ENCODE measurements around the gene SLC17A9.

The SLC17A9 gene, protein sequence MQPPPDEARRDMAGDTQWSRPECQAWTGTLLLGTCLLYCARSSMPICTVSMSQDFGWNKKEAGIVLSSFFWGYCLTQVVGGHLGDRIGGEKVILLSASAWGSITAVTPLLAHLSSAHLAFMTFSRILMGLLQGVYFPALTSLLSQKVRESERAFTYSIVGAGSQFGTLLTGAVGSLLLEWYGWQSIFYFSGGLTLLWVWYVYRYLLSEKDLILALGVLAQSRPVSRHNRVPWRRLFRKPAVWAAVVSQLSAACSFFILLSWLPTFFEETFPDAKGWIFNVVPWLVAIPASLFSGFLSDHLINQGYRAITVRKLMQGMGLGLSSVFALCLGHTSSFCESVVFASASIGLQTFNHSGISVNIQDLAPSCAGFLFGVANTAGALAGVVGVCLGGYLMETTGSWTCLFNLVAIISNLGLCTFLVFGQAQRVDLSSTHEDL

DNA sequence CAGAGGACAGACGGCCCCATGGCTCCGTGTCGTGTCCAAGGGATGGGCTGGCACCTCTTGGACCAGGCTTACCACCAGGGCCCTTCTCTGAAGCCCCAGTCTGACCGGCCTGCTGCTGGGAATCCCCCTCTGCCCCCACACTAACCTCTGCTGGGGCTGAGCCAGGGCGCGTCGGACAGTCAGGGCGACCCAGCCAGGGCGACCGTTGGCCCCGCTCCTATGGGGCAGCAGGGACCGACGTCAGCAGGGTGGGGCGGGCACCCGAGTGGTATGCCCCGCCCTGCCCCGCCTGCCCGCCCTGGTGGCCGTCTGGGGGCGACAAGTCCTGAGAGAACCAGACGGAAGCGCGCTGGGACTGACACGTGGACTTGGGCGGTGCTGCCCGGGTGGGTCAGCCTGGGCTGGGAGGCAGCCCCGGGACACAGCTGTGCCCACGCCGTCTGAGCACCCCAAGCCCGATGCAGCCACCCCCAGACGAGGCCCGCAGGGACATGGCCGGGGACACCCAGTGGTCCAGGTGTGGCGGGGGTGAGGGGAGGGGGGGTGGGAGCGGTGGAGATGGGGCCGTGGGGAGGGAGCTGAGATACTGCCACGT lies at the start of gene SLC17A9:
TSS of gene SLC17A9 (plus strand) at position 337 of the 595 bp plus-strand sequence. CDS start at position 459, 122 bp downstream.
- Histone ChIP-seq H3K36me3 (ENCODE audit: control insufficient read depth, insufficient read depth, low read length) (peaks cover 43% of the 10 kb centered on the region), H3K9ac (ENCODE audit: low read length) (peak within 1 kb of the TSS; percentile 39), H3K4me3 (ENCODE audit: low read depth, low read length) (peak within 1 kb of the TSS; percentile 57)

DNA sequence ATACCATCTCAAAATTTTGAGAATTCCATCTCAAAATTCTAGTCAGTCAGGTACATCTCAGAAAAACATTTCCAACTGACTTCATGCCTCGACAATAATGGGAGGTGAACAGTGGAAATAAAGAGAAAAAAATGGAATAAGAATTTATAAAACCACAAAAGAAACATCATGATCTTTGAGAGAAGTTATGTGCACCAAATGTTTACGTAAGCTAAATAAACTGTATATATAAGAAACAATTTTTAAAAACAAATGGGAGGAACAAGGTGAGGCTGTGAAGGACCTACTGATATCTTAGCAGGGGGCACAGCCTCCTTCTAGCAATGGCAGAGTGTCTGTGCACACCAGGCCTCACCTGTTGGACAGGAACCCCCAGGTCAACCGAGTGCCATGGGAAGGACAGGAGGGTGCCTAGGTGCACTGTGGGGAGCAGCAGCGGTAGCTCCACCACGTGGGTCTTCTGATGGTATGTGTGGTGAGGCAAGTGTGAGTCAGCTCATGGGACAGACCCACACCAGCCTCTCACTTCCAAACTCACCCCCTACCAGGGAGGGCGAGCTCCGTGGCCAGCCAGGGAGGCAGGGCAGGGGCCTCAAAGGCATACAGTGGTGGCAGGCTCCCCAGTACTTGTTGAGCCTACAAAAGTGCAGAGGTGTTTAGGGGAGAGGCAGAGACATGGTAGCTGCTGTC lies 49.4 kb upstream of the SLC17A9 start:
- H3K27me3 ChIP-seq (ENCODE audit: control insufficient read depth, insufficient read depth, low read length) = no peaks in the 10 kb centered on the region
- H3K4me1 ChIP-seq (ENCODE audit: control insufficient read depth, insufficient read depth, low read length) = peaks cover 27% of the 10 kb centered on the region
- no peak overlapping the region for H3K9ac ChIP-seq (ENCODE audit: low read length)
- H3K9me3 ChIP-seq (ENCODE audit: control insufficient read depth, insufficient read depth, low read depth, low read length) = no peaks in the 10 kb centered on the region
- no peak overlapping the region for H3K4me3 ChIP-seq (ENCODE audit: low read depth, low read length)
- H3K27ac ChIP-seq (ENCODE audit: low read depth, low read length) = no peak overlapping the region
- H3K36me3 ChIP-seq (ENCODE audit: control insufficient read depth, insufficient read depth, low read length) = peaks cover 71% of the 10 kb centered on the region

More for the DNA sequence above, at the start of gene SLC17A9:
- Histone ChIP-seq H3K9me3 (ENCODE audit: control insufficient read depth, insufficient read depth, low read depth, low read length) (no peaks in the 10 kb centered on the region), H3K4me1 (ENCODE audit: control insufficient read depth, insufficient read depth, low read length) (peaks cover 29% of the 10 kb centered on the region), H3K27me3 (ENCODE audit: control insufficient read depth, insufficient read depth, low read length) (no peaks in the 10 kb centered on the region), H3K27ac (ENCODE audit: low read depth, low read length) (no peak within 1 kb of the TSS; the same call in 1 of the 2 replicates)

DNA sequence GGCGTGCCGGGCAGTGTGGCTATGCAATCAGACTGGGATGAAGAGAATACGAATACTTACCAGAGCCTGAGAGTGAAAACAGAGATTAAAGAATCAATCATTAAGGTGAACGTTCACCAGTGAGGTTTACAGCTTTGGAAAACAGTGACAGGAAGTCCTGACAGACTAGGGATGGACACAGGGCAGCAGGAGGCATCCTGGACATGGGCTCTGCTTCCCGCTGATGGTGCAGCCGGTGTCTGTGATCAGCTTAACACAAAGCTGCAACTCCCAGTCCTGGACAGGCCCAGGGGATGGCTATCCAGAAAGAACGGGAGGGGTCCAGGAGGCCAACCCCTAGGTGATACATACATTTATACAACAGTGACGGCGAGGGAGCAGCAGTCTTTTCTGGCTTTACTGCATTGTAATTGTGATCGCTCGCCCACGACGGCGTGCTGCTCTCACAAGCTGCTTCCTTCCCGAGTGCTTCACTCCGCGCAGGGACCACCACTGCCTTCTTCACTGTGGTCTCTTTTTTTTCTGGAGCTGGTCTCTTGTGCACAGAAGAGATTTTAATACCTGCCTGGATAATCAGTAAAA lies 46.9 kb upstream of the SLC17A9 start:
- H3K27ac ChIP-seq (ENCODE audit: low read depth, low read length) = no peak overlapping the region
- H3K36me3 ChIP-seq (ENCODE audit: control insufficient read depth, insufficient read depth, low read length) = peaks cover 96% of the 10 kb centered on the region
- H3K9ac ChIP-seq (ENCODE audit: low read length) = no peak overlapping the region
- H3K27me3 ChIP-seq (ENCODE audit: control insufficient read depth, insufficient read depth, low read length) = no peaks in the 10 kb centered on the region
- no peak overlapping the region for H3K4me3 ChIP-seq (ENCODE audit: low read depth, low read length)
- peaks cover 10% of the 10 kb centered on the region for H3K4me1 ChIP-seq (ENCODE audit: control insufficient read depth, insufficient read depth, low read length)
- H3K9me3 ChIP-seq (ENCODE audit: control insufficient read depth, insufficient read depth, low read depth, low read length) = no peaks in the 10 kb centered on the region

DNA sequence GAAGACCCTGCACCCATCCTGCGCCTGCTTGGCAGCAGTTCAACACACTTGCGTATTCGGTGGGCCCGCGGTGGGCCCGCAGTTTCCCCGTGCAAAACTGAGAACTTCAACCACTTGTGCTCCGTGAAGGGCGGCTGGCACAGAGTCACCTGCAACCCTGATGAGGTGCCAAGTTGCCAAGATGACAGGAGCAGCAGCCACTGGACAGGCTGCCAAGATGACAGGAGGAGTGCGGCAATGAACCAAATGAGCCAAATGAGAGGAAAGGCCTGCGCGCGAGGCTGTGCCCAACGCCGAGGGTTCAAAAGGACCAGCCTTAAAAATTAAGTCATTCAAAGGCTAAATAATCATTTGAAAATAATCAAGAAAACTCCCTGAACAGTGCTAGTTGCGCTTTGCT lies 46.3 kb upstream of the SLC17A9 start:
- no peaks in the 10 kb centered on the region for H3K27me3 ChIP-seq (ENCODE audit: control insufficient read depth, insufficient read depth, low read length)
- no peaks in the 10 kb centered on the region for H3K9me3 ChIP-seq (ENCODE audit: control insufficient read depth, insufficient read depth, low read depth, low read length)
- peaks cover 5% of the 10 kb centered on the region; the same call in 1 of the 2 replicates for H3K4me1 ChIP-seq (ENCODE audit: control insufficient read depth, insufficient read depth, low read length)
- H3K9ac ChIP-seq (ENCODE audit: low read length) = no peak overlapping the region
- H3K27ac ChIP-seq (ENCODE audit: low read depth, low read length) = no peak overlapping the region
- peaks cover 99% of the 10 kb centered on the region for H3K36me3 ChIP-seq (ENCODE audit: control insufficient read depth, insufficient read depth, low read length)
- no peak overlapping the region for H3K4me3 ChIP-seq (ENCODE audit: low read depth, low read length)

DNA sequence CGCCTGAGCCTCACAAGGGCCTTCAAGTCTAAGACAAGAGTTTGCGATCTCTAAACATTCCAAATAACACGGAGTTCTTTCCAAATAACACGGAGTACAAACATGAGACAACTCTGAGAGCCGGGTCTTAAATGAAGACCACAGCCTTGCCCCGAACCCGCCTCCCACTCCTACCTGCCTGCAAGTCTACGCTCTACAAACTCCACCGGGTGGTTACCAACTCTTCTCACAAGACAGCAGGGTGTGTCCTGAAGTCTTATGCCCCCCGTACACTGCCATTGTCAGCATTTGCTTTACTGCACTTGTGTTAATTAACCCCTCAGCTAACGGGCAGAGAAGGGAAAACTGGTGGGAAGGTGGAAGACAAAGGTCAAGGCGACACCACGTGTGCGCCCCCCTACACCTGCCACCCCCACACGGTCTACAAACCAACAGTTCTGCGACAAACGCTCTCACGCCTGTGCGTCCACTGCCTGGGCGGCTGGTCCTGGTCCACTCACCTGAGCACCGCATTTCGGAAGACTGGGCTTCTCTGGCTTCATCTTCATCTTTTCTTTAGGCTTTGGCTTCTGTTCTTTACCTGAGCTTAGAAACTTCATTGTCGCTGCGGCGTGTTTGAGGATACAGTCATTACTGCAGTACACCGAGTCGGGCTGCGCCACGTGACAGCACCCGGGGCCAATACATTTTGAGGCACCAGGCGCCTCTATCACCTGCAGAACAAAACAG lies 45.7 kb upstream of the SLC17A9 start:
- Histone ChIP-seq H3K4me1 (ENCODE audit: control insufficient read depth, insufficient read depth, low read length) (peaks cover 2% of the 10 kb centered on the region; the same call in 1 of the 2 replicates), H3K4me3 (ENCODE audit: low read depth, low read length) (no peak overlapping the region), H3K9me3 (ENCODE audit: control insufficient read depth, insufficient read depth, low read depth, low read length) (no peaks in the 10 kb centered on the region), H3K27me3 (ENCODE audit: control insufficient read depth, insufficient read depth, low read length) (no peaks in the 10 kb centered on the region), H3K27ac (ENCODE audit: low read depth, low read length) (no peak overlapping the region), H3K9ac (ENCODE audit: low read length) (no peak overlapping the region), H3K36me3 (ENCODE audit: control insufficient read depth, insufficient read depth, low read length) (peaks cover 100% of the 10 kb centered on the region)

DNA sequence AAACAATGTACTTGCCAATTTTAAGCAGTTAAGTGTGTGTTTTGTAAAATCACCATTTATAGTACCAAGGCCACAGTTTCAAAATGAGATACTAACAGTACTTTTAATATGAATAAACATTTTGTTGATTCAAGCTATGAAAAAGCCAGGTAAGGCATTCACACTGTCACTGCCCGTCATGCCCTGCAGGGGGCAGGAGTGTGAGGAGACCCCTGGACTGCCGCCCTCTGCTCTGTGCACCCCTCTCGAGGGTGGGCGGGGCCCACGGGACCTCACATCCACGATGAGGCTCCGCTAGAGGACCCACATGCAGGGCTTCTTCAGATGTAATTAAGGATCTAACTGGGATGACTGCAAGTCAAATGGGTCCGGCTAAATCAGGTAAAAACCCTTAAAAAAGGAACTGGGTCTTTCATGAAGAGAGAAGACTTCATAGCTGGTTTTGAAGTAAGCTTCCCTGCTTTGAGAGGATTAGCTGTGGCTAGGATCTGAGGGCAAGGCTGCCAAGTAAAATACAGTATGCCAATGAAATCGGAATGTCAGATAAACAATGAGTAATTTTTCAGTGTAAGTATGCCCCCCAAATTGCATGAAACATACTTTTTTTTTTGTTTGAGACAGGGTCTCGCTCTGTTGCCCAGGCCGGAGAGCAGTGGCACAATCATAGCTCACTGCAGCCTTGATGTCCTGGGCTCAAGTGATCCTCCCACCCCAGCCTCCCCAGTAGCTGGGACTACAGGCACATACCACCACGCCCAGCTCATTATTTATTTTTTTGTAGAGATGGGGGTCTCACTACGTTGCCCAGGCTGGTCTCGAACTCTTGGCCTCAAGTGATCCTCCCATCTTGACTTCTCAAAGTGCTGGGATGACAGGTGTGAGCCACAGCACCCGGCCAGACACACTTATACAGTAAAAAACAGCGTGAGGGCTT lies 44.9 kb upstream of the SLC17A9 start:
- Histone ChIP-seq H3K36me3 (ENCODE audit: control insufficient read depth, insufficient read depth, low read length) (peaks cover 99% of the 10 kb centered on the region), H3K4me3 (ENCODE audit: low read depth, low read length) (no peak overlapping the region), H3K27ac (ENCODE audit: low read depth, low read length) (no peak overlapping the region), H3K27me3 (ENCODE audit: control insufficient read depth, insufficient read depth, low read length) (no peaks in the 10 kb centered on the region), H3K9ac (ENCODE audit: low read length) (no peak overlapping the region), H3K4me1 (ENCODE audit: control insufficient read depth, insufficient read depth, low read length) (peaks cover 2% of the 10 kb centered on the region; the same call in 1 of the 2 replicates), H3K9me3 (ENCODE audit: control insufficient read depth, insufficient read depth, low read depth, low read length) (no peaks in the 10 kb centered on the region)

DNA sequence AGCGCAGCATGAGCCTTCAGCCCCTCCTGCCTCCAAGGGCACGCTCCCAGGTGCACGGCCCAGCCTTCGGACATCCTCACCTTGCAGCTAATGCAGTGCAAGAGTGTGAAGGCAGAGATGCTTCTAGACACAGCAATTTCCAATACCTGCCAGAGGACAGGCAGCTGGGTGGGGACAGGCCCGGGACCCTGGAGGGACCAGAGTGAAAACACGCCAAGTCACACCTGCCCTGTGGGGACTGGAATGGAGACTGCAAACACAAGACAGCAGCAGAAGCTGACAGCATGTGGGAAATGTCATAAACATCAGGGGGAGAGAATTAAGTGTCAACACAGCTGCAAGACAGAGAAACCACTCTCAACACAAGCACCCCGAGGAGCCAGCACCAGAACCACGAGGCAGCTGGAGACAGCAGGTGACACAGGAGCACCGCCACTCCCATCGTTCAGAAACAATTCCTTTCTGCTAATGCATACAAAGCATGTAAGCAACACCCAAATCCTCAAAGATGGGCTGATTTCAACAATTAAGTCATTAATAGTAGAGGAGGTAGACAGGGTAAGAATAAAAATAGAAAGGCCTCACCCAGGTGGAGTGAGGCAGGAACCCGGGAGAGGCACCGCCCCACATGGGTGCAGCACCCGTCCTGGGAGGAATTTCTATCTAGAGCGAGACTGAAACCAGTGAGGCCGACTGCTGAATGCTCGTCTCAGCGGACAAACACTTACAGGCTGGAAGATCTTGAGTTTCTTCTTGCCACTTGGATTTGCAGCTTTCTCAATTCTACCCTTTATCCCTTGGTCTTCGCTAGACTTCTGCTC lies 43.3 kb upstream of the SLC17A9 start:
- Histone ChIP-seq H3K9me3 (ENCODE audit: control insufficient read depth, insufficient read depth, low read depth, low read length) (no peaks in the 10 kb centered on the region), H3K4me3 (ENCODE audit: low read depth, low read length) (no peak overlapping the region), H3K36me3 (ENCODE audit: control insufficient read depth, insufficient read depth, low read length) (peaks cover 98% of the 10 kb centered on the region), H3K4me1 (ENCODE audit: control insufficient read depth, insufficient read depth, low read length) (peaks cover 4% of the 10 kb centered on the region; the same call in 1 of the 2 replicates), H3K27me3 (ENCODE audit: control insufficient read depth, insufficient read depth, low read length) (no peaks in the 10 kb centered on the region), H3K9ac (ENCODE audit: low read length) (no peak overlapping the region), H3K27ac (ENCODE audit: low read depth, low read length) (no peak overlapping the region)

DNA sequence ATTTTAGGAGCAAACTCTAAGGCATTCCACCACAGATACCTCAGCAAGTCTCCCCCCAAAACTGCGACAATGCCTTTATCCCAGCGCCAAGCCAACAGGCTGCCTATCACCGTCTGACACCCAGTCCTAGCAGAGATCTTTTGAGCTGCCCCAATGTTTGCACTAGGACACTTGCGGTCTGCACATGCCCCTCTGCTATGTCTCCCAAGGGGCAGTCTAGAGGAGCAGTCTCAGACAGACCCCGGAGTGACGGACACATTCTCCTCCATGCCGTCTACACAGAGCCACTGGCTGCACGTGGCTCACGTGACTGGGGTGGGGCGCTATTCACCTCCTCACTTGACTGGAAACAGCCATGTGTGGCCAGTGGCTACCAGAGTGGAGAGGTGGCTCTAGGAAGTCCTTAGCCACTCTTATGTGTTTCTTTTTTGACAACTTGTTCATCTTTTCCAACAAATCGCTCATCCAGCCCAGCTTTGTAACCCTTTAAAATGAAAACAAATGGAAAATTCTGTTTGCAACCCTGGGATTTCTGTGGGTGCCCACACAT lies 42.2 kb upstream of the SLC17A9 start:
- Histone ChIP-seq H3K4me3 (ENCODE audit: low read depth, low read length) (no peak overlapping the region), H3K9ac (ENCODE audit: low read length) (no peak overlapping the region), H3K36me3 (ENCODE audit: control insufficient read depth, insufficient read depth, low read length) (peaks cover 90% of the 10 kb centered on the region), H3K9me3 (ENCODE audit: control insufficient read depth, insufficient read depth, low read depth, low read length) (no peaks in the 10 kb centered on the region), H3K27me3 (ENCODE audit: control insufficient read depth, insufficient read depth, low read length) (no peaks in the 10 kb centered on the region), H3K4me1 (ENCODE audit: control insufficient read depth, insufficient read depth, low read length) (peaks cover 15% of the 10 kb centered on the region), H3K27ac (ENCODE audit: low read depth, low read length) (no peak overlapping the region)
